NCI-H2081 (cell line): ENCODE results near the gene RAB25.
A peak's percentile ranks its signal among the peaks of the same experiment; 100 is the strongest.

Source experiments
- DNase-seq, 2 experiments: peaks; one replicate each; lab custom pipeline; 2025; lab: John Stamatoyannopoulos, UW

The RAB25 gene

DNA sequence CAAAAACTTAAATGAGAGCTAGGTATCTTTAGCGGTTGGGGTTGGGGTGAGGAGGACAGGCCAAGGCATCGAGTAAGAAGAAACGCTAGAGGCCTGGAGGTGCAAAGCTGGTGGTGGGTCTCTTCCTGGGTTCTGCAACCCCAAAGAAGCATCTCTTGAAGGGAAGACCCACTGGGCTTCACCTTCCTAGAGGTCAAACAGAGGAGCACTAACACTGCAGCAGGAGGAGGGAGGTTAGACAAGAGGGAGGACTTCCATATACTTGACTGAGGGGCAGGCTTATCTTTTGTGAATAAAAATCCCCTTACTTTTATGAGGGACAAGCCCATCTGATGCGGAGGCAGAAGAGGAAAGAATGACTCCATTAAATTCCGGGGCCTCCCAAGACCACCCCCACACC, 18.8 kb downstream of the RAB25 start:
- no peak for DNase-seq

DNA sequence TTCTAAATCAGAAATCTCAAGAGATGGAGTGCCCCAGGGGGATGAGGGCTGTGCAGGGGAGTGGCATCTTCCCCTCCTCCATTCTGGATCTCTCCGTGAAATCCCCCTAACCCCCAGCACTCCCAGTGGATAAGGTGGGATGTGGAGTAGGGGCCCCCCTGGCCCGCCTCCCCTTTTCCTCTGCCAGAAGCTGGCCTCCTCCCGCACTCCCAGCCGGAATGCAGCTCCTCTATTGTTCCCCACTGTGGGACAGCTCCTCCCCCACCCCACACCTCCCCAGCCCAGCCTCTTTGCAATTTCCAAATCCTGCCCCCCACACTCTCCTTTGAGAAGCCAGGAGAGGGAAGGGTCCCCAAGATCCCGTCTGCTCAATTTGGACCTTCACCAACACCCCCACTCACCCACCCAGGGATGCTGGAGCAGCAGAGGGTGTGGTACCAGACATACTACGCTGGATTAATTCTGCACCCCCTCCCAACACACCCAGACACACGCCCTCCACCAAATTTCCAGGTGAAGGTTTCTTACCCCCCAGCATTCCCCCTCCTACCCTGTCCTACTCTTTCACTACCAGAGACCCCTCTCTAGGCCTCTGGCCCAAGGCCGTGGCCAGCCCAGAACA, 19.4 kb downstream of the RAB25 start:
- DNase-seq = no peak

DNA sequence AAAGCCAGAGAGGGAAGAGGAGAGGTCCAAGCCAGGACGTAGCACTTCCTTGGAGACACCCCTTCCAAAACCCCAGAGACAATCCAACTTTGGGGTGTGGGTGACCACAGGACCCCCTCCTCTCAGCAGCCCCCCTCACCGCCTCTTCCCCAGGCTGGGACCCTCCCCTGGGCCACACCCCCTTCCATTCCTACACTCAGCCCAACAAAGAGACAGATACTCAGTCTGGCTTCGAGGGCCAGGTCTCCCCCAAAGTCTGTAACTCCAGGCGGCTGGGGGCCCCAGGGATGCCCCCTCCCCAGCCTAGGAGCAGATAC, 19.9 kb downstream of the RAB25 start:
- DNase-seq = no peak

DNA sequence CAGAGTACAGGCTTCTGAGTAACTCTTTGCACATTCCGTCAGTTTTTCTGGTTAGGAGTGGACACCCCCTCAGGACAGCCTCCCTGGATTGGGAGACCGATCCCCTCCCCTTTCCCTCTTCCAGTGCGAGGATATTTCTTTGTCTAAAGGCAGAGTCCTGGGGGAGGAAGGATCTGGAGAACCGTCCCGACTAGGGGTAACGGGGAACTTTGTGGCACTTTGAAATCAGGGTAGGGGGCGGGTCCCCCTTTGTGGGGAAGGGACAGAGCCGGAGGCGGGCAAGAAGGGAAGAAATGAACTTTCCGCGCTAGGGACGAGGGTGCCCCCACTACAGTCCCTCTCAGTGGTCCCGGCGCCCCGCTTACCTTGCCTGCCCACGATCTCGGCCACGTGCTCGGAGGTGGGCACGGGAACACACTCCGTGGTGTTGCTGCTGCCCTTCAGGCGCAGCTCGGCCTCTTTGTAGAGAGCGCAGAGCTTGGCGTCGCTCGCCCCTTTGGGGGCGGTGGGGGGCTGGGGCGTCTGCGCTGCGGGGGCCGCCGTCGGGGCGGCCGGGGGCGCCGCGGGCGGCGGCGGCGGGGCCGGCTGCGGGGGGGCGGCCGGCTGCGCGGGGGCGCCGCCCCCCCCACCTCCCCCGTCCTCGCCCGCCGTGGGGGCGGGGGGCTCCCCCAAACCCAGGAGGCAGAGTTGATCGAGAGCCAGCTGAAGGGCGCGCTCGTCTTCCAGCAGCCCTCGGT, 20.4 kb downstream of the RAB25 start:
- DNase-seq = no peak

DNA sequence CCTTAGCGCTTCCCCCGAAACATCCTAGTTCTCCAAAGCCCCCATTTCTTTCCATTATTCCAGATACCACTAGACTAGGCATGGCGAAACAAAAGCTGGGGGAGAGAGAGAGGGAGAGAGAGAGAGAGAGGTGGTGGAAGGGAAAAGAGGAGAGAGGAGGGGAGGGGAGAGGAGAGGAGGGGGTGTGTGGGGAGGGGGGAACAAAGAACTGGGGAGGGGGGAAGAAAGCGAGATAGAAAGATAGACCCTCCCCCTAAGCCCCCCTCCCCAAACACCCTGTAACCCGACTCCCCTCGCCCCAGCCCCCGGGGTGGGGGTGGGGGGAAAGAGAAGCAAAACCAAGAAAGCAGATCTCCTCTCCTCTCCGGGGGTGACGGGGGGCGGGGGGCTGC, 21.0 kb downstream of the RAB25 start:
- peak in 1 of 2 experiments; percentile 36 for DNase-seq

DNA sequence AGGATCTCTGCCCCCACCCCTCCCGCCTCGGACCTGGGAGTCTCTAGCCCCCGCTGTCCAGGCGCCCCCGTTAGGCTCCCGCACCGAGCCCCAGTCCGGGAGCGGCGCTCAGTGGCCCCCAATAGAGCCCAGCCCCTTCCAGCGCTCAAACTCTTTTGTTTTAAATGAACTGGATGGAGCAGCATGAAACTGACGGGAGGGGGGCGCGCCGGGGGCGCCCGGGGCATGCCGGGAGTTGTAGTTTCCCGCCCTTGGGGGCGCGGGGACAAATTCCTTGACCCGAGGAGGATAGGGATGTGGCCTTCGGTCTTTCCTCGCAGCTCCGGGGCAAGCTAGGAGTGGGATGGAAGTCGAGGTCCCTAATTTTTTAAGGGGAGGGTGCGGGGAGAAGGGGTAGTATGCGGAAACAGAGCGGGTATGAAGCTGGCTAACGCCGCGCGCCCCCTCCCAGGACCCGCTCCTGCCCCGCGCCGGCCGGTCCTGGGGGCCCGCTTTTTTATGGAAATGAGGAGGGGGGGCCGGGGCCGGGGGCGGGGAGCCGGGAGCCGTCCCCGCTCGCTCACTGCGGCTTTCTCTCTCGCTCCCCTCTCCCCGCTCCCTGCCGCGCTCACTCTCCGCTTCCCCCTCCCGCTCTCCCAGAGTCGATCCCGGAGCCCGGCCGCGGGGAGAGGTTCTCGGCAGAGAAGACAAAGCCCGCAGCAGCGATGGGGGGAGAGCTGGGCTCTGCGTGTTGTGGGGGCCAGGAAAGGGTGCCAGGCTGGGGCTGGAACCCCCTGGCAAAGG, 21.5 kb downstream of the RAB25 start, which contains the start of gene MEX3A:
MEX3A (minus strand) TSS at position 157 of the 783 bp plus-strand sequence. CDS start 467 bp downstream, outside the sequence.
- DNase-seq = peak; percentile 76 to 89

DNA sequence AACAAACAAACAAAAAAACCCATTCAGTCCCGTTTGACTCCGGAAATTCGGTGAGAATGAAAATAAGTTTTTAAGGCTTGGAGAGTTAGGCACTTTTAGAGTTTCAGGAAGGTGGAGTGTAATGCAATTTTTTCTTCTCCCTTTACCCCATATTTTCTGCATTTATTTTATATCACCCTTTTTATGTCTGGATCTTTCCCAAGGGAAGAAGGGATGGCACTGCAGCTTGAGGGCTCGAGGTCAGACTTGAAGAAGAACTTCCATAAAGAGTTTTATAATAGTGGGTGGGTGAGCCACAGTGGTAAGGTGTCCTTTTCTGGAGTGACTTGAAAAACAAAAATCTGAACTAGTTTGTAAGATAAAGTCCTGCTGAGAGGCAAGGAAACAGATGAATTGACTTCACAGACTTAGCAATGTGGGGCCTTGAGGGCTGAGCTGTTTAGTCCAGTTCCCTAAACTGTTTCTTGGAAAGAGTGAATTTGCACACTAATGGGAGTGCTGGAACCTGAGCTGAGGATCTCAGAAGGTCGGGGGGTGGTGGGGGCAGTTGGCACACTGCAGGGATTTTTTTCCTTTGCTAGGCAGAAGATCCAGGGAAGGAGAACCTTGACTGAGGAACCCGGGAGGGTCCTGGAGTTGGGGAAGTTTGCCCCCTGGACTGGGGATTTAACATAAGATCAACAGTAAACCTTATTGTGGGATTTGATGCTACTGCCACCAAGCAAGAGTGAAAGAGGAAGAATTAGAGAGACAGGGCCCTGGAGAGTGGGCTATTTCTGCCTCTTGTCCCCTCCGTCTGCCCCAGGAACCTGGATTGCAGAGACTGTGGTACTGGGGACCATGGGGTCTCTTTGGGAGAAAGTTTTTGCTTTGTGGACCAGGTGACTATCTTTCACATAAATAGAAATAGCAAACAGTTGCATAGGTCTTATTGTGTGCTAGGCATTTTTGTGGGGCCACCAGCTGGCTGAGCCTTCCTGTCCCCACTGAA, 23.1 kb downstream of the RAB25 start:
- no peak for DNase-seq

DNA sequence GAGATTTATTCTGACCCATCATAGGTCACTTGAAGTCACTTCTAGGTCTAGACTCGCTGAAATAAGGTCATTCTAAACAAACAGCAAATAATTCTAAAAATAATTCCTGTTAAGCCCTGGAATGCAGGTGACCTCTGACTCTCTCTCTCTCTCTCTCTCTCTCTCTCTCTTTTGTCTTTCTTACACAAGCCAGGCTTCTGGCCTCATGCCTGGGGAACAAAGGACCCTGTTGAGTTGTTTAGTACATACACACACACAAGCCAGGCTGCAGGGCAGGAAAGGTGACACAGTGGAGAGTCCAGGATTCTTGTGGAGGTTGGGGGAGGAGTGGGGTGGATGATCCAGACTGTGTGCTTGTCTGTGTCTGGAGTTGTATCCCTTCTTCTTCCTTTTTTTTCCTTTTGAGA, 25.3 kb downstream of the RAB25 start:
- no peak for DNase-seq

DNA sequence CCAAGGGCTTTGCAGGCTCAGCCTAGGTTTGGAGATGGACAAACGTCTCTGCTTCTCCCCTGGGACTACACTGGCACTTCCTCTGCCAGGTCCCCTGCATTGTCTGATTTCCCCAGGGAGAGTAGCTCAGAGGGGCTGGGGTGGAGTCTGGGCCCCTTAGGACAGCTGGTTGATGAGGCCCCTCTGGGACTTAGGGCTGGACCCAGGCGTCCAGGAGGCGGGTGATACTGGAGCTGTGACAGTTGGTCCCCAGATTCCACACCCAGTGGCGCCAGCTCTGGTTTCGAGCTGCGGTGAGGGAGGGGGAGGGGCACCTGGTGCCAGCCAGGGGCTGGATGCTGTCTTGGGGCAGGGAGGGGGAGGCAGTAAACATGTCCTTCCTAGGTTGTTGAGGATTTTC, 28.7 kb downstream of the RAB25 start:
- no peak for DNase-seq

DNA sequence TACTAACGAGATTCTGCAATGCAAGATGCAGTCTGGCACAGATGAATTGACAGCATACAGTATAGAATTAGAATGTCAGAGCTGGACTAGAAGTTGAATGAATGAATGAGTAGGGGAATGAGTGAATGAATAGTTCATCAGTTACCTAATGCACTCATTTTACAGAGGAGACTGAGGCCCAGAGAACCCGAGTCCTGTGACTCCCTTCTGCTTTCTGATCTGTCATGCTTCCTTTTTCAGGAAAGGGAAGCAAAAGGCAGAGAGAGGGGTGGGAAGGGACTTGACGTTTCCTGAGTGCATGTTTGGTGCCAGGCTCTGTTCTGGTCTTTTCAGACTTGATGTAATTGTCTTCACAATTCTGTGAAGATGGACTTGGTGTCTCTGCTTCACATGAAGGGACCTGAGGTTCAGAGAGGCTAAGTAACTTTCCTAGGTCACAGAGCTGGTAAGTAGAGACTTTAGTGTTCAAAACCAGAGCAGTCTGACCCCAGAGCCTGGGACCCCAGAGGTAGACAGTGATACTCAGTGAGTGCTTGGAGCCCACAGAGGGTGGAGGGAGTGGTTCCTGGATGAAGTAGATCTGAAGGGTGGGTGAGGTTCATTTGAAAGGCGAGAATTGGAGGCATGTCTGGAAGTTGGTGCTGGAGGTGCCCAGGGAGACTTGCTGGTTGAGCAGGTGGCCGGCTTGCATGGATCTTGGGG, 29.3 kb downstream of the RAB25 start:
- DNase-seq = no peak

DNA sequence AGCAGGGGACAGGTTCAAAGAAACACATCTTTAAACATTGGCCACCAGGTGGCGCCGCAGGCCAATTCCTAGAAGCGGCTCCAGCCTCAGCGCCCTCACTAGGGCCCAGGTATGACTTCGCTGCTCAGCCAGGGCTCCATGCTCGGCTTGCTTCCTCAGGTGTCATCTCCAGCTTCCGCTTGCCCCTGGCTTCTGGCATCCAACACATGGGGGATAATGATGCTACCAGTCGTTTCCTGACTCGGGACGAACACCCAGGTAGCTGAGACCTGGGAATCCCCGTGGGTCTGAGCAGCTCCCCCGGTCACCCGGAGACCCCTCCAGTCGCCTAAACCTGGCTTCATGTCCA, 29.9 kb downstream of the RAB25 start:
- peak; percentile 91 to 93 for DNase-seq

DNA sequence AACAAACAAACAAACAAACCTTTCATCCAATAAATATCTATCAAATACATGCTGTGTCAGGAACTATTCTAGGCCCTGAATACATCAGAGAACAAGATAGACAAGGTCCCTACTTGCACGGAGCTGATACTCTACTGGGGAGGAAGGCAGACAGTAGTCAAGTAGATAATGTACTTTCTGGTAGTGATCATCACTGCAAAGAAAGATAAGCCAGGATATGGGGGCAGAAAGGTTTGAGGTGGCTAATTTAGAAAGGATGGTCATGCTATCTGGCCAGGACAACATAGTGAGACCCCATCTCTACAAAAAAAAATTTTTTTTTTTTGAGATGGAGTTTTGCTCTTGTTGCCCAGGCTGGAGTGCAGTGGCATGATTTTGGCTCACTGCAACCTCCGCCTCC, 30.6 kb downstream of the RAB25 start:
- DNase-seq = no peak

DNA sequence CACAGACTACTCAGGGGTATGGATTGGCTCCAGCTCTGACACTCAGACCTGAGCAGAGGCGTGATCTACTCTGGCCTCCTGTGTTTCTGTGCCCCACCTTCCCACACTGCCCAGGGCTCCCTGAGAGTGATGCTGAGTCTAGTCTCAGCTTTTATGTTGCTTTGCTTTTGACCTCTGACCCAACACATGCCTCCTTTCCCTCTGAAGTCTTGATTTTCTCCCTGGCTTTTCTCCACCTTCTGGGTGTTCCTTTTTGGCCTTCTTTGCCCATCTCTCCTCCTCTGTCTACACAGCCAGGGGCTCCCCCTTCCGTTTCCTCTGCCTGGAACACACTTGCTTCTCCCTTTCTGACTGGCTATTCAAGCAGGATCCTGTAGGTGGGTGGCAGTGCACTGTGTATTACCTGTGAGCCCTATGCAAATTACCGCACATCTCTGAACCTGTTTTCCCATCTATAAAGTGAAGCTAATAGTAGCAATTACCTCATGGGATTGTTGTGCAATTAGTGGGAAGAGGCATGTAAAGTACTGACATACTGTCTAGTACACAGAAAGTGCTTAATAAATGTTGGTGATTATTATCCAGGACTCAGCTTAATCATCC, 35.0 kb downstream of the RAB25 start:
- DNase-seq = no peak

DNA sequence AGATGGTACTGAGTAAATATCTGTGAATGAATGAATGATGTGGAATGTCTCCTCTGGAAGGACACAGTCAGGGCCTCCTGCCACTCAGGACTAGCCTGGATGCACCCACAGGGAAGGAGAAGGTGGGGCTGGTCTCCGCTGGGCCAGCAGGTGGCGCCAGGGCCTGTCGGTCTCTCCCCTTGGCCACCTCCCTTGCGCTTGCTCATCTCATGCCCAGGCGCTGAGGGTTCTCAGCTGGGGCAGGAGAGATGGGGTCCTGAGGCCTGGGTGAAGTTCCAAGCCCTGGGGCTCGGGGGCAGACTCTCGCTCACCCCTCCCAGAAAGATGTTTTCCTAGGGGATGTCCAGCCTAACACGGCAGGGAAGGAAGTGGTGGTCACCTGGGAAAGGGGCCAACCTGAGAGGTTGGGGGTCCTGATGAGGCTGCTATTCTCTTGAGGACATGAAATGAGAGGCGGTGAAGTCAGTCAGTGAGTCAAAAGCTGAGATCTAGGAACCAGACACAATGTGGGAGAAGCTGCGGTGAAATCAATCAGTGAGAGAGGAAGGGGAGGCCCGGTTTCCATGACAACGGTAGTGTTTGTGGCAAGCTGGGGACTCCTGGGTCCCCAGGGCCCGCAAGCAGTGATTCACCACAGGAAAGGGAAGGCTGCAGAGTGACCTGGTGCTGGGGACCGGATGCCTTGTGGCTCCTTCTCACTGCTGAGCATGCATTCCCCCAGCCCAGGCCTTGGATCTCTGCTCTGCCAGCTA, 35.9 kb downstream of the RAB25 start:
- peak; percentile 77 to 86 for DNase-seq

DNA sequence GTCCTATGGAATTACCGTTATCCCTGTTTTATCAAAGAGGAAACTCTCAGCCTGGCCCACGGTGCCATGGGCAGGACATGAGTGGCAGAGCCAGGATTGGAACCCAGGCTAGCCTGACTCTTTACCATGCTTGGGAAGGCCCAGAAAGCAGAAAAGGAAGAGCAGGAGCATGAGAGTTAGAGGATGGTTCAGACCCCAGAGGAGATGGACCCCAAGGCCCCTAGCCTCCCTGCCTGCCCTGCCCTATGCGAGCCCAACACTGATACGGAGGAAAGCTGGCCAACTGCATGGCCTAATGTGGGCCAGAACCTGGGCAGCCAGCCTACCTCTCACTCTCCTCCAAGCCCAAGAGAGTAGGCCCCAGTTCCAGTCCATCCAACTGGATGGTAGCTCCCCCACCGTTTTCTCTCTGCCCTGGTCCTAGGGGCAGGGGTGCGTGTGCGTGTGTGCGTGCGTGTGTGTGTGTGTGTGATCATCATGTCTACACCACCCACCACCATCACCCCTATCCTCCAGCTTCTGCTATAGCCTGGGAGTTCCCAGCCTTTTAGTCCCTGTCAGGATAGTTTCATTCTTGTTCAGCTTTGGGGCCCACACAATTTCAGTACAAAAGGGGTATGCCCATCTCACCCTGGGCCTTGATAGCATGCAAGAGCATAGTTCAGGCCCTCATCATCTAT, 36.7 kb downstream of the RAB25 start:
- DNase-seq = no peak

DNA sequence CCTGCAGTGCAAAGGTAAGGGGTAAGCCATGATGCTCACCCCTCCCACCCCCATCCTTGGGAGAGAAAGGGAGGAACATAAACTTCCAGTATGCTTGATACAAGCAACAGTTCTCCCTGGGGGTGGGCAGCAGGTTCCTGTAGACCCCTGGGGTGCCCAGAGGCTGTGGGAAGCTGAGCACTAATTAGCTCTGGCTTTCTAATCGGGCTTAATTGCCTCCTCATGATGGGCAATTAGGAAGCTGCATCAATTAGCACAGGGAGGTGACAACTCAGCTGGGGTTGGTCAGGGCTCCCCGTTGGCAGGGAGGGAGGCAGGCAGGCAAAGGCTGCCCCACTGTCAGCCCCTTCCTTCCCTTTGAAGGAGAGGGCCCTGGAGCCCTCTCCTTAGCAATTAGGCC, 37.8 kb downstream of the RAB25 start:
- no peak for DNase-seq

DNA sequence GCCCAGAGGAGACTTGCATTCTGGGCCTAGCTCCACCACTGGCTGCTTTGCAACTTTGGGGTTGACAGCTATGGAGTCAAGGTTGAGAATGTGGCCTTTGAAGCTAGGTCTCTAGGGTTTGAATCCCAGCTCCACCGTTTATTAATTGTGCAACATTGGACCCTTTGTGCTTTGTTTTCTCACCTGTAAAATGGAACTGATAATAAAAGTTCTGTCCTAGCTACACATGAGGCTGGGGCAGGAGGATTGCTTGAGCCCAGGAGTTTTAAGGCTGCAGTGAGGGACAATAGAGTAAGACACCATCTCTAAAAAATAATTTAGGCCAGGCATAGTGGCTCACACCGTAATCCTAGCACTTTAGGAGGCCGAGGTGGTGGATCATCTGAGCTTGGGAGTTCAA, 38.3 kb downstream of the RAB25 start:
- DNase-seq = no peak

DNA sequence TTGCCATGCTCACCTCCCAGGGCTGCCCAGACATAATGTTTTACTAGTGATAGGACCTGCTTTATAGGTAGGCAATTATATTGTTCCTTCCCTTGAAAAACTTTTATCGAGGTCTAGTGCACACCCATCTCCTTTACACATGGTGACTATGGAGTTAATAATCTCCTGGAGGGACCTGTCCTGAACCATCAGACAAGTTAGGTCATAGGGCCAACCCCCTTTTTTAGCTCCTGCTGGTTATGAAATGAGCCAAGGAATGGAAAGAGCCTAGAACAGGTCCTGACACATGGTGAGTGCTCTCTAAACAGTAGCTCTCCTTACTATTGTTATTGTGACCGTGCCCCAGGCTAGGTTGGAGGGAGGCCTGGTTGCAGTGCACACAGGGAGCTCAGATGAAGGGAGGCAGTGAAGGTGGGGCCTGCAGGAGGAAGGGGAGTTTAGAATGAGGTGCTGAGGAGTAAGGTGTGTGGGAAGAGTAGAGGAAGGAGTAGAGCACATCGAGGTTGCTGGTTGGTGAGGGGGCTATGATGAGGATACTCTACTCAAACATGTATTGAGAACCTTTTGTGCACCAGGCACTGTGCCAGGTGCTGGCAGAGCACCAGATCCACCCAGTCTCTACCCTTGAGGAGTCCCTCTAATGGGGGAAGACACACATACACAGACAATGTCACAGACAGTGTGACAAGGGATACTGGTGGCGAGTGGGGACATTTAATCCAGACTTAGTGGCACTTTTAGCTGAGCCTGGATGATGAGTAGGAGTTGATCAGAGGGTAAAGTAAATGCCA, 39.4 kb downstream of the RAB25 start:
- DNase-seq = peak in 1 of 2 experiments; percentile 30

DNA sequence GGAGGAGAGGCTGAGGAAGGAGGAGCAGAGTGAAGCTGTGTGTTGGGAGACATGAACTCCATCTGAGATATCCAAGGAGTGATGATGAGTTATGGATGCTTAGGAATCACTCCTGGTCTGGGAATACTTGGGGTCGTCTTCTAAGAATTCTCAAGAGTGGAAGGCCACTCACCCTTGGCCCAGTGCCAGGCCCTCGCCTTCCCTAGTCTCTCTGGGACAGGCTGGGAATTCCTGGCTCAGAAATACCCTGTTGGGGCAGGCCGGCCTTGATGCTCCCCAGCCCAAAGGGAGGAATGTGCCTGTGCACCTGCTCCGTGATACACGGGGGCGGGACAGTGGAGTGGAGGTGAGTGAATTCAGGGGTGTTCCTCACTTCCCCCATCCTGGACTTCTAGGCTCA, 40.9 kb downstream of the RAB25 start:
- DNase-seq = no peak
